Activated CD4-positive, alpha-beta T cell treated with anti-CD3 and anti-CD28 coated beads for 36 hours (primary cell): ENCODE measurements around the gene RAB40B. TPM values are rescaled to one million over a fixed set of nuclear protein-coding genes. Genes with fewer than 3 reads are reported as not detected.

ENCODE experiments used
- ATAC-seq: fragments of 200-7000 bp; cut with Tn5 transposase; one replicate; pipeline ENCODE4 v1.10.0; 2021; ENCODE audit warnings: mild to moderate bottlenecking, moderate library complexity
- CTCF ChIA-PET: fragments of 350-600 bp; sonication (Branson Sonifier 250); formaldehyde crosslinking; loops from one replicate; lab custom pipeline; 2021; ENCODE audit warnings: antibody characterized with exemption; lab: Charles Lee
- POLR2A ChIA-PET: fragments of 350-600 bp; sonication (Branson Sonifier 250); formaldehyde crosslinking; loops from one replicate; lab custom pipeline; 2021; ENCODE audit warnings: antibody characterized with exemption, inconsistent platforms; lab: Charles Lee
- DNase-seq: peaks from one replicate; pipeline ENCODE4 v3.0.0-alpha.2; 2020
- H3K27ac Mint-ChIP-seq: one replicate; pipeline ENCODE4 v1.8.0; 2021; ENCODE audit warnings: mixed read lengths
- H3K27me3 Mint-ChIP-seq: one replicate; pipeline ENCODE4 v1.8.0; 2021; ENCODE audit warnings: mixed read lengths
- H3K36me3 Mint-ChIP-seq: one replicate; pipeline ENCODE4 v1.8.0; 2021; ENCODE audit warnings: low read depth, mixed read lengths
- H3K4me1 Mint-ChIP-seq: one replicate; pipeline ENCODE4 v1.8.0; 2021; ENCODE audit warnings: mixed read lengths
- H3K4me3 Mint-ChIP-seq: one replicate; pipeline ENCODE4 v1.8.0; 2021; ENCODE audit warnings: mild to moderate bottlenecking, moderate library complexity, mixed read lengths
- H3K9me3 Mint-ChIP-seq: one replicate; pipeline ENCODE4 v1.8.0; 2021; ENCODE audit warnings: low read depth, mixed read lengths
- intact Hi-C, 2 experiments: fragments of 100-400 bp; cut with DNase I in 1 of 2; cut with micrococcal nuclease in 1 of 2; formaldehyde crosslinking; loops; one replicate each; pipeline versions ENCODE4 v1.14.2 to v1.15.1; 2022 to 2024; cut with DNase I, micrococcal nuclease
- total RNA-seq, 2 experiments: library from RNA; stranded (reverse); gene quantifications; one replicate each; pipeline ENCODE4 v1.2.3, GENCODE V29; 2021

RAB40B gene
- total RNA-seq, 2 experiments from 2014 or later, result 3.2 to 4.1 TPM

DNA sequence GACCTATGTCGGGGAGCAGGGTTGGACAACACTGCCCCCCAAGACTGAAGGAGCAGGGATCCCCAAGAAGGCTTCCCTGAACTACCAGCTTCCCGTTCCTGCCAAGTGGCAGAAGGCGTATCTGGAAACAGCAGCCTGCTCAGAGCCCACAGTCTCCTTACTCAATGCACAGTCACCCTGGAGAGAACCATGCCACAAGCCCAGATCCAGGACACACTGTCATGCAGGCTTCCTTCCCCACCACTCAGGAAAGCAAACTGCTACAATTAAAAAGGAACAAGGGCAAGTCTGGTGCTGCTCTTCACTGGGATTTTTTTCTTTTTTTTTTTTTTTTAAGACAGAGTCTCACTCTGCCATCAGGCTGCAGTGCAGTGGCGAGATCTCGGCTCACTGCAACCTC lies 58.5 kb downstream of the RAB40B start:
- no peak for DNase-seq
- Mint-ChIP-seq H3K27ac (no peak overlapping the region), H3K36me3 (peaks cover 60% of the 10 kb centered on the region), H3K4me3 (no peak overlapping the region), H3K4me1 (peaks cover 24% of the 10 kb centered on the region), H3K9me3 (no peaks in the 10 kb centered on the region), H3K27me3 (no peaks in the 10 kb centered on the region)
- POLR2A ChIA-PET, result no interaction called here
- intact Hi-C loops, result no loop called here
- CTCF ChIA-PET, result interaction anchor here (0.9 kb wide), 1 partner anchor 9 kb away, joined by 4 read pairs; no protein-coding TSS in a partner anchor
- no peak for ATAC-seq

DNA sequence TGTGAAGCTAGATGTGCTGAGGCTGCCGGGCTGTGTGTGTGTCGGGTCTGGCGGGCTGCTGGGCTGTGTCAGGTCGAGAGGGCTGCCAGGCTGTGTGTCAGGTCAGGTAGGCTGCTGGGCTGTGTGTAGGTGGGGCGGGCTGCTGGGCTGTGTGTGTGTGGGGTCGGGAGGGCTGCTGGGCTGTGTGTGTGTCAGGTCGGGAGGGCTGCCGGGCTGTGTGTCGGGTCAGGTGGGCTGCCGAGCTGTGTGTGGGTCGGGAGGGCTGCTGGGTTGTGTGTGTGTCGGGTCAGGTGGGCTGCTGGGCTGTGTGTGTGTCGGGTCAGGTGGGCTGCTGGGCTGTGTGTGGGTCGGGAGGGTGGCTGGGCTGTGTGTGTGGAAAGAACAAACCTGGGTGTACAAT lies 58.9 kb downstream of the RAB40B start:
- POLR2A ChIA-PET, result no interaction called here
- Mint-ChIP-seq H3K27me3 (no peaks in the 10 kb centered on the region), H3K4me1 (peaks cover 23% of the 10 kb centered on the region), H3K27ac (no peak overlapping the region), H3K4me3 (no peak overlapping the region), H3K36me3 (peaks cover 62% of the 10 kb centered on the region), H3K9me3 (no peaks in the 10 kb centered on the region)
- intact Hi-C loops, result no loop called here
- no peak for ATAC-seq
- CTCF ChIA-PET, result interaction anchor here (0.9 kb wide), 1 partner anchor 8 kb away, joined by 4 read pairs; no protein-coding TSS in a partner anchor
- DNase-seq, result no peak

DNA sequence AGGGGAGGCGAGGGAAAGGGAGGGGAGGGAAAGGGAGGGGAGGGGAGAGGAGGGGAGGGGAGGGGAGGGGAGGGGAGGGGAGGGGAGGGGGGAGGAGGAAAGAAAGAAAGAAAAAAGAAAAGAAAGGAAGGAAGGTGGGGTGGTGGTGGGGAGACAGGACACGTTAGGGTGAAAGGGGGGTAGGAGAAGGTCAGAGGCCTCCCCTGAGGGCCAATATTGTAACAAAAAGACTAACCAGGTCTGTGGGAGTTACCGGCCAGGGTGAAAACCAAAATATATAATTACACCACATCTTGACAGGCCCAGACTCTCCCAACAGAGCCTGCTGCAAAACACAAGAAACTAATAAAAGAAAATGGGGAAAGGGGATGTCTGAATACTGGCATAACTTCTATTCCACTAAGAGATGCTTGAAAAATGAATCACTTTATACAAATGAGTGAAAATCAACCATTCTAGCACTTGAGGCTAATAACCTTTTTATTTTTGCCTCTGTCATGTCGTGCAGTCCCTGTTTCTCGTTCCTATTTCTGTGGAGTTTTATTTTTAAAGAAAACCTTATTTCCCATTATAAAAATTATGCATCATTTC lies 60.2 kb downstream of the RAB40B start:
- no peaks in the 10 kb centered on the region for H3K27me3 Mint-ChIP-seq
- intact Hi-C loops, result no loop called here
- no peak overlapping the region for H3K27ac Mint-ChIP-seq
- ATAC-seq (no peak), DNase-seq (no peak)
- H3K9me3 Mint-ChIP-seq, result no peaks in the 10 kb centered on the region
- peaks cover 55% of the 10 kb centered on the region for H3K36me3 Mint-ChIP-seq
- CTCF ChIA-PET, result no interaction called here
- H3K4me3 Mint-ChIP-seq, result no peak overlapping the region
- H3K4me1 Mint-ChIP-seq, result peaks cover 21% of the 10 kb centered on the region
- POLR2A ChIA-PET, result no interaction called here

DNA sequence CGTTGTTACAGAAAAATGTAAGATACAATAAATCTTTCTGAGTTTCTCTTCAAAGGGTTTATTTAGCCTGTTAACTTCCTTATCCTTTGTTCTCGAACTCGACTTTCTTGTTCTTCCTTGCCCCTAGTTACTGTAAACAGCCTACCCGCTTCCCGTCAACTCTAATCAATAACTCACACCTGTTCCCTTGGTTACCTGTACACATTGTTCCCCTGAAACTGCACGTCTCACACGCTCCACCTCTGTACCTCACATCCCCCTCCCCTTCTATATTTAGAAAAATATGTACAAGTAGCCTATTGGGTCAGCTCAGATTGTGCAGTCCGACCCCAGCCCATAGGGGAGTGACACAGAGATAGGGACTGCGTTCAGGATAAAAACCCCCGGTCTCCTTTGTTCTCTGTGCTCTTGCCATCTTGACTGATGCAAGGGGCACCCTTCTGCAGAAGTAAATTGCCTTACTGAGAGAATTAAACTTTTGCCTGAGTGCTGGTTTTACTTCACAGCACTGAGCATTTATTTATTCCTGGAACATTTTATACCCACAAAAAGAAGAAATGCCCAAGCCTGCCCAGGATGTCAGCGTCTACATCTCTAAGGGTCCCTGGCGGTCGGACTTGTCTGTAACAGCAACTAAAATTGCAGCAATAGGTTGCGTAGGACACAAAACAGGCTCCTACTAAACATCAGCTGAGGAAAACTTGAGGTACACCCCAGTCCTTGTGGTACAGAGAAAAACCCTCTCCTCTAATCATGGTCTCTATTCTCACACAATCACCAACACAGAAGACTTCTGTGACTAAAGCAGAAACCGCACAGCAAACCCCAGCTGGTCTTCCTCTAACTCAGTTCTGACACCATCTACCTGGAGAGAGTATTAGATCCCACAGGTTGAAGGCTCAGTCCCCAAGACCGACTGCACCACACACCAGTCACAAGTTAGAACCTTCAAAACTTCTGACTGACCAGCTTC lies 61.6 kb downstream of the RAB40B start:
- DNase-seq (no peak), ATAC-seq (no peak)
- ChIA-PET CTCF (no interaction called here), POLR2A (interaction anchor here (0.5 kb wide), 1 partner anchor 33 kb away, joined by 3 read pairs; no protein-coding TSS in a partner anchor)
- H3K36me3 Mint-ChIP-seq, result peaks cover 43% of the 10 kb centered on the region
- H3K27me3 Mint-ChIP-seq, result no peaks in the 10 kb centered on the region
- H3K4me3 Mint-ChIP-seq, result no peak overlapping the region
- H3K27ac Mint-ChIP-seq, result peak overlapping the region; percentile 47
- peaks cover 26% of the 10 kb centered on the region for H3K4me1 Mint-ChIP-seq
- intact Hi-C loops, result no loop called here
- H3K9me3 Mint-ChIP-seq, result no peaks in the 10 kb centered on the region

DNA sequence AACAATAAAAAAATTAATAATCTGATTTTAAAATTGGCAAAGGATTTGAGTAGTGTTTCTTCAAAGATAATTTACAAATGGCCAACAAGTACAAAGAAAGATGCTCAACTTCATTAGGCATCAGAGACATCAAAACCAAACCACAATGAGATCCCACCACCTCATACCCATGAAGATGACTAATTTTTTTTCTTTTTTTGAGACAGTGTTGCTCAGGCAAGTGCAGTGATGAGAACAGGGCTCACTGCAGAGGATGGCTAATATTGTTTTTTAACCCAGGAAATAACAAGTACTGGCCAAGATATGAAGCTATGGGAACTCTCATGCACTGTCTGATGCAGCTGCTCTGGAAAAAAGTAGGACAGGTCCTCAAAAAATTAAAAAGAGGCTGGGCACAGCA lies 65.2 kb downstream of the RAB40B start:
- ATAC-seq, result peak; percentile 85
- ChIA-PET CTCF (no interaction called here), POLR2A (no interaction called here)
- no peak overlapping the region for H3K4me3 Mint-ChIP-seq
- peak overlapping the region; percentile 60 for H3K27ac Mint-ChIP-seq
- DNase-seq, result no peak
- no peaks in the 10 kb centered on the region for H3K27me3 Mint-ChIP-seq
- H3K4me1 Mint-ChIP-seq, result peaks cover 14% of the 10 kb centered on the region
- H3K9me3 Mint-ChIP-seq, result no peaks in the 10 kb centered on the region
- intact Hi-C loops, result loop anchor here in 1 of 2 experiments (2.0 kb wide), 1 partner anchor 21 kb away; no protein-coding TSS in a partner anchor
- peaks cover 40% of the 10 kb centered on the region for H3K36me3 Mint-ChIP-seq

DNA sequence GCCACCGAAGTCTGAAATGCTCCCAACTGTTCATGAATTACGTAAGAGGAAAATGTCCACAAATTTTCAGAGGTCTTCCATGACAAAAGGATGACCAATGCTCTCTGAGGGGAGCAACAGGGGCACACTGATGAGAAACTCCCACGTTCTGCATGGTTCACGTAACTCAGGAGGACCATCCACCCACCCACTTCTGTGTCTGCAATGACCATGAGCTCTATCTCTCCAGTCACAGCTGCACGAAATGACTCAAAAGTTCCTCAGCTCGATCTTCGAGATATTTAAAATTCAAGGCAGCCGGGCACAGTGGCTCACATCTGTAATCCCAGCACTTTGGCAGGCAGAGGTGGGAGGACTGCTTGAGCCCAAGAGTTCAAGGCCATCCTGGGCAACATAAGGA lies 66.0 kb downstream of the RAB40B start:
- intact Hi-C loops, result loop anchor here in 1 of 2 experiments (2.0 kb wide), 1 partner anchor 20 kb away; no protein-coding TSS in a partner anchor
- CTCF ChIA-PET, result no interaction called here
- H3K9me3 Mint-ChIP-seq, result no peaks in the 10 kb centered on the region
- H3K27me3 Mint-ChIP-seq, result no peaks in the 10 kb centered on the region
- ATAC-seq (no peak), DNase-seq (no peak)
- peaks cover 39% of the 10 kb centered on the region for H3K36me3 Mint-ChIP-seq
- peaks cover 14% of the 10 kb centered on the region for H3K4me1 Mint-ChIP-seq
- POLR2A ChIA-PET, result no interaction called here
- H3K27ac Mint-ChIP-seq, result no peak overlapping the region
- H3K4me3 Mint-ChIP-seq, result no peak overlapping the region

DNA sequence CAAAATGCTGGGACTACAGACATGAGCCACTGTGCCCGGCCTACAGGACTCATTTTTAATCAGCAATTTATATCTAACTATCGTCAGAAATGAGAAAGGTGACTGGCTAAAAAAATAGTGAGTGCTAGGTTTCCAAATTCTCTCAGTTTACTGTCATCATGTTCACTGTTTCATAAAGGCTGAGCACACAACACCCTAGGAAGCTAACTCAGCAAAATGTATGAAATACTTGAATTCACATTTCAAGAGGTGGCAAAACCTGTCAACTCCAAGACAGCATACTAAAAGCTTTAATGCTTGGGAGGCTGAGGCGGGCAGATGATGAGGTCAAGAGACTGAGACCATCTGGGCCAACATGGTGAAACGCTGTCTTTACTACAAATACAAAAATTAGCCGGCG lies 67.0 kb downstream of the RAB40B start:
- intact Hi-C loops, result no loop called here
- no peak for ATAC-seq
- ChIA-PET POLR2A (no interaction called here), CTCF (interaction anchor here (1.2 kb wide), 1 partner anchor 8 kb away, joined by 4 read pairs; no protein-coding TSS in a partner anchor)
- Mint-ChIP-seq H3K27ac (no peak overlapping the region), H3K4me1 (peaks cover 9% of the 10 kb centered on the region), H3K27me3 (no peaks in the 10 kb centered on the region), H3K9me3 (no peaks in the 10 kb centered on the region), H3K36me3 (peaks cover 39% of the 10 kb centered on the region), H3K4me3 (no peak overlapping the region)
- no peak for DNase-seq

DNA sequence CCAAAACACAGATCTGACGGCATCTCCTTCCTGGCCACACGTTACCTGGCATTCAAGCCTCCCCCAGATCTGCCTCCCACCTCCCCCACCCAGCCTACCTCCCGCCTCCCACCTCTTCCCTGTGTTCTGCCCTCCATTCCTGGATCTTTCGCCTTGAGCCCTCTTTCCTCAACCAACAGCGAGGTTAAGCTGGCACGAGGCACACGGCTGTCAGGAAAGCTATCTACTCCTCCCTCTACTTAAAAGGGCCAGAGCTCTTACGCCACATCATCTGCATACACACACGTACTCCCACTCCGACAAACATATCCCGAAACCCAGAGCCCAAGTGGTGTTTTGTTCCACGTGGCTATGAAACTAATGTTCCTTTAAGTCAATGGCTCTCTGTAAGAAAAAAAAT lies 68.3 kb downstream of the RAB40B start:
- Mint-ChIP-seq H3K27ac (peak overlapping the region; percentile 37), H3K4me3 (no peak overlapping the region), H3K4me1 (peaks cover 10% of the 10 kb centered on the region), H3K27me3 (no peaks in the 10 kb centered on the region), H3K36me3 (peaks cover 42% of the 10 kb centered on the region), H3K9me3 (no peaks in the 10 kb centered on the region)
- DNase-seq (no peak), ATAC-seq (no peak)
- POLR2A ChIA-PET, result no interaction called here
- intact Hi-C loops, result no loop called here
- CTCF ChIA-PET, result no interaction called here

DNA sequence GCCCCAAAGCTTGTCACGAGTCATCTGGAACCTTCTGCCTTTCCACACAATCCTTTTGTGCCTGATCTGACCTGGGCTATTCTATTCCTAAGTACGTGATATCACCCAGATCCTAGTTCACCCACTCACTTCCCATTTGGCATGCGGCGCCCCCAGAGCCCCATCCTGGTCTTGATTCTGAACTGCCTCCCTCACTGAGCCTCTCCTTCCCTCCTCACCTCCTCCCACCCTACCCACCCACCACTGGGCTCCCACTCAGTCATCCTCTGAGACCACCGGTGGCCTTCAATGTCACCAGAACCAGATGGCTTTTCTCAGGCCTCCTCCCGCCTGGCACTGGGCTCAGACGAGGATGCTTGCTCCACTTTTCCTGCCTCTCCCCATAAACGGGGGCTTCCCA lies 68.8 kb downstream of the RAB40B start:
- Mint-ChIP-seq H3K4me1 (peaks cover 10% of the 10 kb centered on the region), H3K36me3 (peaks cover 46% of the 10 kb centered on the region), H3K4me3 (no peak overlapping the region), H3K27ac (peak overlapping the region; percentile 60), H3K27me3 (no peaks in the 10 kb centered on the region), H3K9me3 (no peaks in the 10 kb centered on the region)
- DNase-seq (no peak), ATAC-seq (no peak)
- POLR2A ChIA-PET, result no interaction called here
- CTCF ChIA-PET, result interaction anchor here (0.6 kb wide), 1 partner anchor 434 kb away, joined by 3 read pairs; no protein-coding TSS in a partner anchor
- intact Hi-C loops, result no loop called here

DNA sequence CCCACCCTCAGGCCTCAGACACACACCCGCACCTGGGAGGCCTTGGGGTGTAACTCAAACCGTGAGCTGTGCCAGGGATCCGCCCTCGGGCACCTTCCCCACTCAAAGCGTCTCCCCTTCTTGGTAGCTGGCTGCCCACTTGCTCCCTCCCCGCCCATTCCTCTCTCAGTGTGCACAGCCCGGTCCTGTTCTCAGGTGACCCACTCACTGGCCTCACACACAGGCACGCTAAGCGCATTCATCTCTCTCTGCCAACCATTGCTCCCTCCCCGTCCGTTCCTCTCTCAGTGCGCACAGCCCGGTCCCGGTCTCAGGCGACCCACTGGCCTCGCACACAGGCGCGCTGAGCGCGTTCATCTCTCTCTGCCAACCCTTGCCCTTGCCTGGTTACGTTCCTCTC lies 71.1 kb downstream of the RAB40B start:
- H3K4me1 Mint-ChIP-seq, result peaks cover 2% of the 10 kb centered on the region
- H3K27me3 Mint-ChIP-seq, result no peaks in the 10 kb centered on the region
- ChIA-PET CTCF (no interaction called here), POLR2A (no interaction called here)
- no peak overlapping the region for H3K27ac Mint-ChIP-seq
- ATAC-seq (no peak), DNase-seq (no peak)
- H3K9me3 Mint-ChIP-seq, result no peaks in the 10 kb centered on the region
- intact Hi-C loops, result no loop called here
- H3K4me3 Mint-ChIP-seq, result no peak overlapping the region
- H3K36me3 Mint-ChIP-seq, result peaks cover 55% of the 10 kb centered on the region

DNA sequence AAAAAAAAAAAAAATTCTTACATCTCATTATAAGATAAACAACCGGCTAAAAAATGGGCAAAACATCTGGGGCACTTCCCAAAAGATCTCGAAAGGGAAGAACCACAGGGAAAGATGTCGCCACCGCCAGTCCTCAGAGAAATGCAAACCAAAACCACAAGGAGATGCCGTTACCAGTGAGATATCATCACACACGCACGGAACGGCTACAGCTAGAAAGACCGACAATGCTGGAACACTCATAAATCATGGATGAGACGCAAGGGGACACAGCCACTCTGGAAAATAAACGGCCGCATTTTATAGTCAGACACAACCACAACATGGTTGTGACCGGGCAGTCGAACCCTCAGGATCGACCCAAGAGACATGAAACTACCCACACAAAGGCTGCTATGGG lies 74.8 kb downstream of the RAB40B start:
- no peak overlapping the region for H3K4me3 Mint-ChIP-seq
- DNase-seq (no peak), ATAC-seq (no peak)
- no peak overlapping the region for H3K27ac Mint-ChIP-seq
- intact Hi-C loops, result no loop called here
- H3K4me1 Mint-ChIP-seq, result peaks cover 2% of the 10 kb centered on the region
- ChIA-PET CTCF (no interaction called here), POLR2A (no interaction called here)
- H3K9me3 Mint-ChIP-seq, result no peaks in the 10 kb centered on the region
- no peaks in the 10 kb centered on the region for H3K27me3 Mint-ChIP-seq
- peaks cover 67% of the 10 kb centered on the region for H3K36me3 Mint-ChIP-seq
